GM18861 (cell line): Measurements from ENCODE around the gene ECI1.
"Not testable (repeated sequence)": the region's sequence is repeated elsewhere in the genome, so short reads cannot be mapped to it uniquely, and the experiment has no call there.

Experiments used
- ATAC-seq: cut with Tn5 transposase; IDR thresholded peaks from one replicate; pipeline ENCODE4 v1.9.1; 2021; ENCODE audit not compliant: unreplicated experiment

The ECI1 gene

DNA sequence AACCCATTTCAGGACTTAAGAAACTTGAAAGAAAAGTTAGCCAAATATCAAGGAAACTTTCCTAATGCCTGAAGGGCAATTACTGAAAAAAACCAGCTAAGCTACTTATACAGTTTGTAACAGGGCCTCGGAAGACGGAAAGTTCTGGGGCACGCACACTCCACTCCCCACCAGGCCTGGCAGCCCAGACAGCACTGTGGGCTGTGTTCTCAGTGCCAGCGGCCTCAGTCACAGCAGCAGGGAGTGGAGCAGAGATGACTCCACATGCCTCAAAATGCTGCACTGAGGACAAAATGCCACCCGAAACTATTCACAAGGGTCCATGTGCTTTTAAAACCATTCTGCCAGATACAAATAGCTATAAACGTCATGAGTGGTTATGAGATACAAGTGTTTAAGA lies 6.3 kb upstream of the ECI1 start:
- no peak for ATAC-seq

GRCh38 chr16:2256531-2257140 lies 5.2 kb upstream of the ECI1 start:
- ATAC-seq = no peak

- ATAC-seq = no peak
Measured at GRCh38 chr16:2253293-2253692, 1.9 kb upstream of the ECI1 start.

GRCh38 chr16:2252806-2253148 lies 1.4 kb upstream of the ECI1 start:
- no peak for ATAC-seq

DNA sequence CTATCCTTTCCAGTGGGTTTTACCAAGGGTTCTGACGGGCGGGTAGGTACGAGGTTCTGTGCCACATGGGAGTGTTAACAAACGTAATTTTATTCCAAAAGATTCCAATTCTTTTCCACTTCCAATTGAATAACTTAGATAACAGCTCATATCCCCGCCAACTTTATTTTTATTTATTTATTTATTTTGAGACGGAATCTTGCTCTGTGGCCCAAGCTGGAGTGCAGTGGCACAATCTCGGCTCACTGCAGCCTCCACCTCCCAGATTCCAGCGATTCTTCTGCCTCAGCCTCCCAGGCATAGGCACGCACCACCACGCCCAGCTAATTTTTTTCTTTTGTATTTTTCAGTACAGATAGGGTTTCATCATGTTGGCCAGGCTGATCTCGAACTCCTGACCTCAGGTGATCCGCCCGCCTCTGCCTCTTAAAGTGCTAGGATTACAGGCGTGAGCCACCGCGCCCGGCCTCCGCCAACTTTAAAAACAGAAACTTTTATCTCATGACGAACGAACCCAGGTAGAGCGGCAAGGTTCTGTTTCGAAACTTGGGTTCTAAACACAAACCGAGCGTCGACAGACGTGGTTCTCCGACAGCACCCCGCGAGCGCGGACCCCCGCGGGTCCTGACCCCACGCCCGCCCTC lies 613 bp downstream of the ECI1 start:
- ATAC-seq = no peak

GRCh38 chr16:2246301-2246885 lies 5.0 kb downstream of the ECI1 start:
- no peak for ATAC-seq

DNA sequence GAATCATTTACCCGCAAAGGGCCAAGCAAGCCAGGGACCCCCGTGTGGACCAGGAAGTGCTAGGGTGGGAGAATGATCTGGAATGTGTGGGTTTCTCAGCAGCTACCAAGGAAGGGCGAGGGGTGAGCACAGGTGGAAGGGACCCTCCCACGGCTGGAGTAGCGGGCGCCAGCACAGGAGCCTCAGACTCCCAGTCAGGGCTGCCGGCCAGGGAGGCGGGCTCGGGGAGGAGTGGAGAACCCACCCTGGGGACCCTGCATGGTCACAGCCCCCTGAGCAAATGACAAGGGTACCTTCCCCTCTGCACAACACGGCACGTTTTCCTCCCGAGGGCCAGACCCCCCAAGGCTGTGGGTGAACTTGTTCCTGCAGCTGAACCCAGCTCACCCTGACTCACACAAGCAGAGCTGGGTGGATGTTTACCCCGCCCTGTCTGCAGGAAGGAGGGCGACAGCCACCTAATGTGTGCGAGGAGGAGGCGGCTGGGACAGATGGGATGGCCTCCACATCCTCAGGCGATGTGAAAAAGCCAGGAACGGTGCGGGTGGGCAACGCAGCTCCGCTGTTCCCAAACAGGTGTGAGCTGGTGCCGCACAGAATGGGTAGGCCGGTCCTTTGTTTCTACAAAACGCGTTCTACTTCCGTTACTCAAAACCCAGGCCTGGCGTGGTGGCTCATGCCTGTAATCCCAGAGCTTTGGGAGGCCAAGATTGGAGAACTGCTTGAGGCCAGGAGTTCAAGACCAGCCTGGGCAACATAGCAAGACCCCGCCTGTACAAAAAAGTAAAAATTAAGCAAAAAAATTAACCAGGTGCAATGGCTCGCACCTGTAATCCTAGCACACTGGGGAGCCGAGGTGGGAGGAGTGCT lies 6.2 kb downstream of the ECI1 start:
- no peak for ATAC-seq

GRCh38 chr16:2244301-2244700 lies 7.1 kb downstream of the ECI1 start:
- ATAC-seq = no peak

- ATAC-seq = no peak
Measured at GRCh38 chr16:2243781-2244180, 7.6 kb downstream of the ECI1 start.

GRCh38 chr16:2243031-2243528 lies 8.3 kb downstream of the ECI1 start:
- no peak for ATAC-seq

GRCh38 chr16:2242598-2242997 lies 8.8 kb downstream of the ECI1 start:
- ATAC-seq = no peak

DNA sequence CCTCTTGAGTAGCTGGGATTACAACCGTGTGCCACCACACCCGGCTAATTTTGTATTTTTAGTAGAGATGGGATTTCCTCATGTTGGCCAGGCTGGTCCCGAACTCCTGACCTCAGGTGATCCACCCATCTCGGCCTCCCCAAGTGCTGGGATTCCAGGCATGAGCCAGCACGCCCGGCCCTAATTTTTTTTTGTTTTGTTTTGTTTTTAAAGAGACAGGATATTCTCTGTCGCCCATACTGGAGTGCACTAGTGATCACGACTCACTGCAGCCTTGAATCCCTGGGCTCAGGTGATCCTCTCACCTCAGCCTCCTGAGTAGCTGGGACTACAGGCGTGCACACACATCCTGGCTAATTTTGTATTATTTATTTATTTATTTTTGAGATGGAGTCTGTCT lies 11.1 kb downstream of the ECI1 start:
- ATAC-seq = not testable (repeated sequence)

DNA sequence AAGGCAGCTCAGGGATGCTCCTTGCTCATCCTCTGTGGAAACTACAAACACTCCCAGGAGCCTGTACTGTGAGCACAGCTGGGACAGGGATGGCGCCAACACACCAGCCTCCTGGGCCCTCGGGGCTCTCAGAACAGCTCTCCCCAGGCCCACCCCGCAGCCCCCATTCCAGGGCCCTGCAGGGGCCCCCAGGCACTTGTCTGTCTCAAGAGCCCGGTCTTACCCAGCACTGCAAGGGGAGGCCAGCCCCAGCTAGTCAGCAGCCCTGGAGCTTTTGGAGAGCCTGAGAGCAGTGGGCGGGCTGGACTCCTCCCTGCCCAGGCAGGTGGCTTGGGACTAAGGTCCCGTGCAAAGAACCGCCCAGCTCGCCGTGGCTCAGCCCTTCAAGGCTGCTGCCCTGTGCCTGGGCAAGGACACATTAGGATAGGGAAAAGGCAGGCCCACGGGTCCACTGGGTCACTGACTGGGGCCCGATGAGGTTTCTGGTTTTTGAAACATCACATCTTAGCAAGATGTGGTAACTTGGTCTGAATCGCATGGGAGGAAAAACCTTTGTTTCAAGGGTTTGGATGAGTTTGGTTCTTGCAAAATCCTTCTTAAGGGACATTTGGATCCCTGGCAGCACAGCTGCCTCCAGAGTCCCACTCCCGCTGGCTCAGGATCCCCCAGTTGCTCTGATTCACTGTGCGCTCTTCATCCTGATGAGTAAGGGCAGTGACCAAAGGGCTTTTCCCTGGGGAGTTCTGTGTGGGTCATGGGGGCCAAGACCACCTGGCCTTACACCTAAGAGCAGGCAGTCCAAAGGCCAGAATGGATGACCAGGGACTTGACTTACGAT lies 12.3 kb downstream of the ECI1 start:
- ATAC-seq = no peak

- ATAC-seq = no peak
Measured at GRCh38 chr16:2238150-2238837, 13.1 kb downstream of the ECI1 start.

DNA sequence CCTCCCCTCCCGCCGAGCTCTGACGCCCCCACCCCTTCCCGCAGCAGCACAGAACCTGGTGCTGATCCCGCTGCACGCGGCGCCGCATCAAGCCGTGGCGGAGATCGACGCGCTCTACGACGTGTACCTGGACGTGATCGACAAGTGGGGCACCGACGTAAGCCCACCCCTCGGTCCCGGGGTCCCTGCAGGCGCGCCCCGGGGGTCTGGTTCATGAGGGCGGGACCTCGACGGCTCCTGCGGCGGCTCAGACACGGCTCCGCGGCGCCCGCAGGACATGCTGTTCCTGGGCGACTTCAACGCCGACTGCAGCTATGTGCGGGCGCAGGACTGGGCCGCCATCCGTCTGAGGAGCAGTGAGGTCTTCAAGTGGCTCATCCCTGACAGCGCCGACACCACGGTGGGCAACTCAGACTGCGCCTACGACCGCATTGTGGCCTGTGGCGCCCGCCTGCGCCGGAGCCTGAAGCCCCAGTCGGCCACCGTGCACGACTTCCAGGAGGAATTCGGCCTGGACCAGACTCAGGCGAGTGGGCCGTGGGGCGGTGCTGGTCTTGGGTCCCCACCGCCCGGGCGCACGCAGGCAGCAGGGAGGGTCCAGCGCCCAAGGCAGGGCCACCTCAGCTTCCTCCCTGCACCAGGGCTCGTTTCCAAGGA lies 13.8 kb downstream of the ECI1 start:
- no peak for ATAC-seq

DNA sequence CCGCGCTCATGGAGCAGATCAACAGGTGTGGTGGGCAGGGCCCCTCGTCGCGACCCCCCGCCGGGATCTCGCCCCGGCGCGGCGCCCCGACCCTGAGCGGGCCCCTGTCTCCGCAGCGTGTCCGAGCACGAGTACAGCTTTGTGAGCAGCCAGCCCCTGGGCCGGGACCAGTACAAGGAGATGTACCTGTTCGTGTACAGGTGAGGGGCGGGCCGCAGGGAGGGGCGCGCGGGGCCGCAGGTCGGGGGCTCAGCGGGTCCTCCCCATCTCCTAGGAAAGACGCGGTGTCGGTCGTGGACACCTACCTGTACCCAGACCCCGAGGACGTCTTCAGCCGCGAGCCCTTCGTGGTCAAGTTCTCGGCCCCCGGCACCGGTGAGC lies 14.3 kb downstream of the ECI1 start:
- no peak for ATAC-seq

DNA sequence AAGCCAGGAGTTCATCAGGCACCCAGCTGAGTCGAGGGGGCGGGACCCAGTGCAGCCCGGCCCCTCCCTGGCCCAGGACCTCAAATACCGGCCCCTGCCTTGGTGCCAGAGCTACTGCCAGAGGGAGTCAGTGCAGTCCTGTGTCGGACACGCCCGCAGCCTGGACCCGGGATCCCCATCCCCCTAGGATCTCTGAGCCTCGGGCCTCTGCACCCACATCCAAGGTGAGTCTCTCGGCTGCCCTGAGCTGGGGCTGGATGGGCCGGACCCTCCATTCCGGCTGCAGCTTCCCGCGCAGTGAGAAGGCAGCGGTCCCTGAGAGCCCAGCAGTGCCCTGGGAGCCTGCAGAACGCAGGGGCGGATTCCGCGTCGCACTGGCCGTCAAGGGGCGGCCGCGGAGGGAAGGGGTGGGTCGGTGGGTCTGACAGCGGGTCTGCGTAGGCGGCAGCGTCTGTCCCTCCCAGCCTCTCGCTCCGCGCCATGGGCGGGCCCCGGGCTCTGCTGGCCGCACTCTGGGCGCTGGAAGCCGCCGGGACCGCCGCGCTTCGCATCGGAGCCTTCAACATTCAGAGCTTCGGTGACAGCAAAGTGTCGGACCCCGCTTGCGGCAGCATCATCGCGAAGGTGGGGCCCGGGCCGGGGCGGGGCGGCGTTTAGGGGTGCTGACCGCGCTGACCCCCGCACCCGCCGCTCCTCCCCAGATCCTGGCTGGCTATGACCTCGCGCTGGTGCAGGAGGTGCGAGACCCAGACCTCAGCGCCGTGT lies 14.9 kb downstream of the ECI1 start, which contains the start of gene DNASE1L2:
Gene DNASE1L2 (plus strand): TSS at position 108 of the 765 bp plus-strand sequence. CDS start 373 bp downstream, at position 481.
- no peak for ATAC-seq

DNA sequence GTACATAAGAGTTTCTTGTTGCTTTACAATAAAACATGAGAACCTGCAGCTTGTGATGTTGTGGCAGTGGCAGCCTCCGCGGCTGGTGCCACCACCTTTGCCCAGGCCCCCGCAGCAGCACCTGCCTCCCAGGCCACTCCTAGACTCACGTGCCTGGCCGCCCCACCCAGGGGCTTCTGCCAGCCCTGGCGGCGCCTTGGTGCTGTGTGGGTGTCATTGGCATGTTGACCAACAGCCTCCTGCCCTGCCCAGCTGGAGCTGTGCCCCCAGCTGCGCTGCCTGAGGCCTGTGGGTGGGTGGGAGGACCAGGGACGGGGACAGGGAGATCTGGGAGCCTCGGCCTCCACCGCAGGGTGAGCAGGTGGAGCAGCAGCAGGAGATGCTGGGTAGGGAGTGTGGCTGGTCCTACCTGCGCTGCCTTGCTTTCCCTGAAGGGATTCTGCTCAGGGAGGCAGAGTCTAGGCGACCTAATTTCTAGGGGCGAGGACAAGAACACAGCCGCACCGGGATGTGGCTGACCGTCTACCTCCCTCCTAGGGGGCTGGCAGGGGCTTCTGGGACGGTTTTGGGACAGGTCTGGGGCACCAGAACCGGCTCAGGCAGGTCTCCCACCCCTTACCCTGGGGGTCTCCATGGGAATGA lies 15.6 kb downstream of the ECI1 start:
- no peak for ATAC-seq
